Fibroblast of the aortic adventitia (primary cell): ENCODE results near the gene RASGRF2. TPM values are rescaled to one million over a fixed set of nuclear protein-coding genes. Genes with fewer than 3 reads are reported as not detected.

Experiments used
- DNase-seq: peaks from one replicate; pipeline ENCODE4 v3.0.0-alpha.2; 2010; ENCODE audit warnings: low read depth
- H3K4me3 ChIP-seq: 2 replicates; pipeline ENCODE4 v1.5.1; 2011; ENCODE audit warnings: low read depth, mild to moderate bottlenecking, control low read depth, low read length, moderate library complexity
- total RNA-seq: library from RNA; depleted of rRNA; stranded (reverse); fragments of >200 nt; gene quantifications from 2 replicates; pipeline ENCODE4 v1.2.3, GENCODE V29; 2012; ENCODE audit warnings: low replicate concordance
- TF ChIP-seq, protein P1 (sequence below): IDR thresholded peaks from 2 replicates; pipeline ENCODE4 v1.5.1; 2011; ENCODE audit warnings: mild to moderate bottlenecking, low read length, control low read depth, inconsistent platforms; ENCODE audit not compliant: insufficient read depth

The RASGRF2 gene
- total RNA-seq, 1 donor = 3.3 TPM

DNA sequence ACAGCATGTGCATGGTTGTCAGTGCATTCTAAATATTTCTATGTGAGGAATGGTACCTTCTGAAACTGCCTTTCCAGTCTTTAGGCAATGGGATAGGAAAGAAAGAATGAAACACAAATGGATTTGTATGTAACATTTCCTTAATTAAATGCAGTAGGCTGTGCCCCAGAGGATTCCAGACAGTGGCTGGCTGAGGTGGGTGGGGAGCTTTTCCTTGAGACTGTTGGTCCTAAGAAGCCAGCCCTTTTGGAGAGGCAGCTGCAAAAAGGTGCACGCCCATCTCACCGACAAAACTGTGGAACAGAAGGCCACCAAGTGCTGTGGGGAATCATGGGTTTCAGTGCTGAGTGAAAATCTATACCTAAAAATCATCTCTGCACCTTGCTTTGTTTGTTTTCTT lies 266.1 kb downstream of the RASGRF2 start:
- no peak overlapping the region for H3K4me3 ChIP-seq
- TF ChIP-seq, protein P1, sequence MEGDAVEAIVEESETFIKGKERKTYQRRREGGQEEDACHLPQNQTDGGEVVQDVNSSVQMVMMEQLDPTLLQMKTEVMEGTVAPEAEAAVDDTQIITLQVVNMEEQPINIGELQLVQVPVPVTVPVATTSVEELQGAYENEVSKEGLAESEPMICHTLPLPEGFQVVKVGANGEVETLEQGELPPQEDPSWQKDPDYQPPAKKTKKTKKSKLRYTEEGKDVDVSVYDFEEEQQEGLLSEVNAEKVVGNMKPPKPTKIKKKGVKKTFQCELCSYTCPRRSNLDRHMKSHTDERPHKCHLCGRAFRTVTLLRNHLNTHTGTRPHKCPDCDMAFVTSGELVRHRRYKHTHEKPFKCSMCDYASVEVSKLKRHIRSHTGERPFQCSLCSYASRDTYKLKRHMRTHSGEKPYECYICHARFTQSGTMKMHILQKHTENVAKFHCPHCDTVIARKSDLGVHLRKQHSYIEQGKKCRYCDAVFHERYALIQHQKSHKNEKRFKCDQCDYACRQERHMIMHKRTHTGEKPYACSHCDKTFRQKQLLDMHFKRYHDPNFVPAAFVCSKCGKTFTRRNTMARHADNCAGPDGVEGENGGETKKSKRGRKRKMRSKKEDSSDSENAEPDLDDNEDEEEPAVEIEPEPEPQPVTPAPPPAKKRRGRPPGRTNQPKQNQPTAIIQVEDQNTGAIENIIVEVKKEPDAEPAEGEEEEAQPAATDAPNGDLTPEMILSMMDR = no peak
- DNase-seq = no peak

DNA sequence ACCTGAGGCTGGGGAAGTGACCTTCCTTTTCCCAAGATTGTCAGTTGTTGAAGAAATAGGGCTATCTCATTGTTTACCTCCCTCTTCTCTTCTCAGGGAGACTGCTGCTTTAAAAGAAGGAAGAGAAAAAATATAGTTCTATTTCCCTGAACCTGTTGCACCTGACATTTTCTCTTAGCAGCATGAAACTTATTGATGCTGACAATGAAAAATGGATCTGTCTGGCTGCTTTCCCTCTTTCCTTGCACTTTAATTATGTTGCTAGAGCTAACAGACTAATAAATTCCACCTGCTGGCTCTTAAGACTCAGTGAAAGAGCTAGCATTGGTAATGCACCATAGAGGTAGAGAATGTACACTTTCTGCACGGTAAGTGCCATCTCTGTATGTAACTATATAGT lies 266.8 kb downstream of the RASGRF2 start:
- H3K4me3 ChIP-seq = no peak overlapping the region
- DNase-seq = no peak
- TF ChIP-seq, protein P1 = no peak

- TF ChIP-seq, protein P1 = no peak
- no peak overlapping the region for H3K4me3 ChIP-seq
- no peak for DNase-seq
Measured at GRCh38 chr5:81228084-81228483, 267.9 kb downstream of the RASGRF2 start.

DNA sequence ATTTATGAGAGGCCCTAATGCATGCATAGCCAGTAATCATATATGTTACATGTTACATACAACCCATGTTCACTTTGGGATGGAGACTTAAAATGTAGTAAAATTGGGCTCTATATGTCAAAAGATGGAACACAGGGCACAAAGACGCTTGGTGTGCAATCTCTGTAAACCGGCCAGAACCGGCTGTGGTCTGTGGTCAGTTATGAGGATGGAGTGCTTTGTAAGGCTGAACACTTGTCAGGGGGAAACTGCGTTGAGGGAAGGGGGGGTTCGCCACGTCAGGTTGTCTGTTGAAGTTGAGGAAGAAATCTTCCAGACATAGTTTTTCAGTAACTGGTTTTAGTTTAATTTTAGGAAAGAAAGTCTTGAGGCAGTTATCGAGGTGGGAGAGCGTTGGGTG lies 270.3 kb downstream of the RASGRF2 start:
- no peak overlapping the region for H3K4me3 ChIP-seq
- no peak for DNase-seq
- TF ChIP-seq, protein P1 = no peak

- peak; percentile 65 for DNase-seq
- H3K4me3 ChIP-seq = no peak overlapping the region
- TF ChIP-seq, protein P1 = no peak
Measured at GRCh38 chr5:81232464-81233079, 272.4 kb downstream of the RASGRF2 start.

GRCh38 chr5:81233080-81233634 lies 273.0 kb downstream of the RASGRF2 start, which contains the start of gene CKMT2:
TSS of gene CKMT2 (plus strand) at chr5:81233322. CDS start at chr5:81251133, 17,811 bp downstream.
- peak within 1 kb of the TSS; percentile 22 for H3K4me3 ChIP-seq
- DNase-seq = peak; percentile 24
- TF ChIP-seq, protein P1 = no peak
